Measurements from ENCODE around the gene TMEM54. TPM values are rescaled to one million over a fixed set of nuclear protein-coding genes. Genes with fewer than 3 reads are reported as not detected.

Gene TMEM54
- total RNA-seq, 1 donor from 2014 or later, result 12.3 TPM

GRCh38 chr1:32848354-32849063, 52.7 kb downstream of the TMEM54 start:
- no peak for ATAC-seq
- no peak for DNase-seq (ENCODE audit: low spot score)
- intact Hi-C loops (cut with DNase I), result no loop called here

Other genes starting within 250 kb of the TMEM54 start
- 9.1 TPM for gene SYNC, start 198.6 kb downstream of the TMEM54 start, total RNA-seq
- 46.8 TPM for gene YARS1, start 84.0 kb downstream of the TMEM54 start, total RNA-seq
- gene S100PBP, start 83.7 kb downstream of the TMEM54 start, total RNA-seq, result 59.8 TPM
- 1.6 TPM for gene FNDC5, start 30.5 kb downstream of the TMEM54 start, total RNA-seq
- gene HPCA, start 14.9 kb downstream of the TMEM54 start, total RNA-seq, result 0.27 TPM
- 33.3 TPM for gene RNF19B, start 63.4 kb upstream of the TMEM54 start, total RNA-seq
- gene AK2, start 135.5 kb upstream of the TMEM54 start, total RNA-seq, result 111 TPM
- gene AZIN2, start 179.8 kb upstream of the TMEM54 start, total RNA-seq, result 12.4 TPM

All from sciatic nerve (tissue), 2 donors.